ENCODE data around the gene COL18A1.

COL18A1 gene

GRCh38 chr21:45480701-45481500 is 75.9 kb downstream of the COL18A1 start:
- no peak for TF ChIP-seq CTCF (IDR thresholded peaks at IDR 0.05; ENCODE audit: low read depth, low read length, missing control alignments)

DNA sequence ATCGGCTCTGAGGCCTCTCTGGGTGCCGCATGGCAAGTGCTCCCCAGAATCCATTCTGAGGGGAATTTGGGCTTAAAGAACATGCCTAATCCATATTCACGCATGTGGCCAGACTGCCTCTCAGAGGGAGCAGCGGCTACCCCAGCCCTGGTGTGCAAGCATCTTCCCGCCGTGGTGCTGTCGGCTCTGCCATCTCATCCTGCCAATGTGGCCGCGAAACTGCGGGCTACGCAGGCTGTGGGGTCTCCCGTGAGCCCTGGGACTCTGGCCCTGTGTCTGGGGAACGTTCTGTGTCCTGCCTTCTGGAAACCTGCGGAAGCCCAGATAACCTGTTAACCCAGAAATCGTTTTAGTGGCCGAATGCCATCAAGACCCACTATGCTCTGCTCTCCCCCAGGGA is 76.6 kb downstream of the COL18A1 start:
- H3K4me3 ChIP-seq (ENCODE audit: low read depth, low read length) = no peak overlapping the region
- no peak for DNase-seq (ENCODE audit: low read depth)
- no peak for TF ChIP-seq CTCF (IDR thresholded peaks at IDR 0.05; ENCODE audit: low read depth, low read length, missing control alignments)
- in situ Hi-C loops (cut with HindIII; ENCODE audit: low sequenced_read_pairs) = no loop called here

More at GRCh38 chr21:45480701-45481500, 75.9 kb downstream of the COL18A1 start:
- in situ Hi-C loops (cut with HindIII; ENCODE audit: low sequenced_read_pairs) = no loop called here
- no peak overlapping the region for H3K4me3 ChIP-seq (ENCODE audit: low read depth, low read length)
- no peak for DNase-seq (ENCODE audit: low read depth)

- DNase-seq (ENCODE audit: low read depth) = no peak
- in situ Hi-C loops (cut with HindIII; ENCODE audit: low sequenced_read_pairs) = no loop called here
- no peak for TF ChIP-seq CTCF (IDR thresholded peaks at IDR 0.05; ENCODE audit: low read depth, low read length, missing control alignments)
- H3K4me3 ChIP-seq (ENCODE audit: low read depth, low read length) = no peak overlapping the region
Measured at GRCh38 chr21:45481977-45482898, 77.3 kb downstream of the COL18A1 start.

DNA sequence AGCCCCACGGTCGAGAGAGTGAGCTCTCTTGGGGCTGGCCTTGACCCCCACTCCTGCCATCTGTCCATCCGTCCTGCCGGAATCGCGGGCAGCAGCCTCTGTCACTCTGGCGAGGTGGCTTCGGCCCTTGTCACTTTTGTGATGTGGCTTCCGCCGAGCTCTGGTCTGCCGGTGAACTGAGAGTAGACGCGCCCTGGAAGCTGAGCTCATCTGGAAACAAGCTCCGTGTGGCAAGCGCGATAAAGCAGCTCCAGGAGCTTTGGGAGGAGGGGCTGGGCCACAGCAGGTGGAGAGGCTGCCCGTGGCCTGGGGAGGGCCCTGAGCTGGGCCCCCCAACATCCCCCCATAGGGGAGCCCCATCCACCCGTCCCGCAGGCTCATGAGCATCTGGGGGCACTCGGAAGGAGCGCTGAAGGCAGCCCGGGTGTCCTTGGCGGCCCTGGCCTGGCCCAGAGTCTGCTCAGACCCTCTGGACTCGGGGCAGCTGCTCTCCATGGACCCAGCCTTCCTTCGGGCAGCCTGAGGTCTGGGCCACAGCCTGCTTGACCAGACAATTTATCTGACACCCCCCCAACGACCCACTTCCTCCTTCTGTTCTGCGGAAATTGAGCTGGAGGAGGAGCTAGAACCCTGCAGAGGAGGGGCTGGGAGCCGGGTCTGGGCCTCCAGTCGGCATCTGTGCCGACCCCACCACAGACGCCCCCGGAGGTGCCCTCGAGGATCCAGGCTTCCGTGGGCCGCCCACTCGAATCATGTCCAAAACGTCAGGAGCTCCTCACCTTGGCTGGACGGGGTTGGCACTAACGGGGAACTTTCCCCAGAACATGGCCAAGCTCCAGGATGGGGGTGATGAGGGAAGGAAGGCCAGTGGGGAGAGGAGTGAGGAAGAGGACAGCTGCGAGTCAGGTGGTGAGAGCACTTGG is 78.2 kb downstream of the COL18A1 start:
- H3K4me3 ChIP-seq (ENCODE audit: low read depth, low read length) = no peak overlapping the region
- TF ChIP-seq CTCF (IDR thresholded peaks at IDR 0.05; ENCODE audit: low read depth, low read length, missing control alignments) = no peak
- in situ Hi-C loops (cut with HindIII; ENCODE audit: low sequenced_read_pairs) = no loop called here
- DNase-seq (ENCODE audit: low read depth) = no peak

- no peak overlapping the region for H3K4me3 ChIP-seq (ENCODE audit: low read depth, low read length)
- no peak for TF ChIP-seq CTCF (IDR thresholded peaks at IDR 0.05; ENCODE audit: low read depth, low read length, missing control alignments)
- in situ Hi-C loops (cut with HindIII; ENCODE audit: low sequenced_read_pairs) = no loop called here
- DNase-seq (ENCODE audit: low read depth) = no peak
Measured at GRCh38 chr21:45484318-45484717, 79.4 kb downstream of the COL18A1 start.

All from astrocyte of the cerebellum (primary cell).